Transverse colon (tissue), 4 donors: ENCODE results near the gene CNTNAP2. TPM values are rescaled to one million over a fixed set of nuclear protein-coding genes. Genes with fewer than 3 reads are reported as not detected.
"Not testable (repeated sequence)": the region's sequence is repeated elsewhere in the genome, so short reads cannot be mapped to it uniquely, and the experiment has no call there.

Experiments used
- DNase-seq: peaks from one replicate; pipeline ENCODE4 v3.0.0-alpha.2; 2019
- H3K27ac ChIP-seq, 4 donors: fragments of 200-600 bp; sonication (generic); 2 replicates each; pipeline ENCODE4 v1.5.1; 2016 to 2018; ENCODE audit warnings: inconsistent platforms in 4 of 4
- H3K27me3 ChIP-seq: fragments of 200-600 bp; sonication (generic); 2 replicates; pipeline ENCODE4 v1.5.1; 2017; ENCODE audit warnings: inconsistent platforms
- H3K36me3 ChIP-seq, 4 donors: fragments of 200-600 bp; sonication (generic); 2 replicates each; pipeline ENCODE4 v1.5.1; 2017 to 2019; ENCODE audit warnings: inconsistent platforms in 4 of 4
- H3K4me1 ChIP-seq, 4 donors: fragments of 200-600 bp; sonication (generic); 2 replicates each; pipeline ENCODE4 v1.5.1; 2017 to 2020; ENCODE audit warnings: inconsistent platforms in 4 of 4
- H3K4me3 ChIP-seq, 4 donors: fragments of 200-600 bp; sonication (generic); 1 replicate in 1 of 4; 2 replicates in 3 of 4; pipeline versions ENCODE4 v1.5.1 to v1.6.1; 2017 to 2019; ENCODE audit warnings: inconsistent platforms in 4 of 4
- H3K9me3 ChIP-seq, 2 donors: fragments of 200-600 bp; sonication (generic); 2 replicates each; pipeline ENCODE4 v1.5.1; 2017 to 2019; ENCODE audit warnings: inconsistent platforms in 2 of 2
- EP300 ChIP-seq: sonication (generic); formaldehyde crosslinking; IDR thresholded peaks from one replicate; pipeline ENCODE4 v1.6.1; 2017; ENCODE audit warnings: antibody characterized with exemption, low read depth
- POLR2A ChIP-seq: fragments of 450-650 bp; IDR thresholded peaks from one replicate; pipeline ENCODE4 v1.6.1; 2016; ENCODE audit warnings: antibody characterized with exemption, mild to moderate bottlenecking, moderate library complexity
- POLR2AphosphoS5 ChIP-seq, 3 donors: sonication (generic); formaldehyde crosslinking; IDR thresholded peaks; one replicate each; pipeline ENCODE4 v1.6.1; 2016; ENCODE audit warnings: antibody characterized with exemption in 3 of 3
- WGBS, 2 donors: methylation state at CpG; one replicate each; pipeline ENCODE4 v1.1.5; 2018; ENCODE audit warnings: low coverage in 1 of 2; 5-methylcytosine and 5-hydroxymethylcytosine counted together
- in situ Hi-C, 4 donors: fragments of 200-750 bp; cut with MboI; loops; one replicate each; pipeline versions ENCODE4 v1.15.0 to v1.15.1; 2017; ENCODE audit warnings: low sequenced_read_pairs in 3 of 4, low pct_ligation_motif_present in 1 of 4, low pct_unique_long_range_greater_than_20kb in 1 of 4
- intact Hi-C: fragments of 100-400 bp; cut with DNase I; formaldehyde crosslinking; loops from one replicate; pipeline ENCODE4 v1.15.1; 2023; ENCODE audit warnings: low total_unique reads
- total RNA-seq, 4 donors: library from RNA; depleted of rRNA; stranded (reverse); fragments of >200 nt; gene quantifications; one replicate each; pipeline ENCODE4 v1.1.0, GENCODE V29; 2016
- TF ChIP-seq, protein P1 (sequence below), 5 experiments: fragments of 200-600 bp in 3 of 5; fragments of 450-650 bp in 2 of 5; sonication (generic) in 3 of 5; IDR thresholded peaks; 1 replicate in 2 of 5; 2 replicates in 3 of 5; pipeline ENCODE4 v1.5.1; 2016 to 2017; ENCODE audit warnings: antibody characterized with exemption in 5 of 5, inconsistent platforms in 3 of 5, mild to moderate bottlenecking in 2 of 5, moderate library complexity in 1 of 5

The CNTNAP2 gene
- total RNA-seq, 4 donors from 2014 or later = 0.60 to 2.9 (median 2.4) TPM

DNA sequence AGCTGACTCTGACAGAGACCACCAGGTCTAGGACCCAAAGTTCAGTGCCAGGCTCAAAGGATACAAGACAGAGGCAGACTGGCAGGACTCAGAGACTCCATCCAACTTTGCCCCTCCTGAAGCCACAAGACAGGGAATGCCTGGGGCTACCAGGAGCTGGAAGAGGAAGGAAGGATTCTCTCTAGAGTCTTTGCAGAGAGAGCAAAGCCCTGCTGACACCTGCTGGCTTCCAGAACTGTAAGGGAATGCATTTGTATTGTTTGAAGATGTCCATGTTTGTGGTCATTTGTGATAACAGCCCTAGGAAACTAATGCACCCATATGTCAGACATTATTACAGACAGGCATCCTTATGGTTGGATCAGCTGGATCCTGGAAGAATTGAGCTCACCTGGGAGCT, 2341.7 kb downstream of the CNTNAP2 start:
- intact Hi-C loops = no loop called here
- H3K36me3 ChIP-seq = no peaks in the 10 kb centered on the region
- no peak overlapping the region for H3K27ac ChIP-seq
- in situ Hi-C loops = no loop called here
- H3K27me3 ChIP-seq = no peaks in the 10 kb centered on the region
- H3K4me1 ChIP-seq = no peaks in the 10 kb centered on the region
- TF ChIP-seq POLR2A (no peak), EP300 (no peak), POLR2AphosphoS5 (IDR thresholded peaks at IDR 0.05) (no peak)
- TF ChIP-seq, protein P1, sequence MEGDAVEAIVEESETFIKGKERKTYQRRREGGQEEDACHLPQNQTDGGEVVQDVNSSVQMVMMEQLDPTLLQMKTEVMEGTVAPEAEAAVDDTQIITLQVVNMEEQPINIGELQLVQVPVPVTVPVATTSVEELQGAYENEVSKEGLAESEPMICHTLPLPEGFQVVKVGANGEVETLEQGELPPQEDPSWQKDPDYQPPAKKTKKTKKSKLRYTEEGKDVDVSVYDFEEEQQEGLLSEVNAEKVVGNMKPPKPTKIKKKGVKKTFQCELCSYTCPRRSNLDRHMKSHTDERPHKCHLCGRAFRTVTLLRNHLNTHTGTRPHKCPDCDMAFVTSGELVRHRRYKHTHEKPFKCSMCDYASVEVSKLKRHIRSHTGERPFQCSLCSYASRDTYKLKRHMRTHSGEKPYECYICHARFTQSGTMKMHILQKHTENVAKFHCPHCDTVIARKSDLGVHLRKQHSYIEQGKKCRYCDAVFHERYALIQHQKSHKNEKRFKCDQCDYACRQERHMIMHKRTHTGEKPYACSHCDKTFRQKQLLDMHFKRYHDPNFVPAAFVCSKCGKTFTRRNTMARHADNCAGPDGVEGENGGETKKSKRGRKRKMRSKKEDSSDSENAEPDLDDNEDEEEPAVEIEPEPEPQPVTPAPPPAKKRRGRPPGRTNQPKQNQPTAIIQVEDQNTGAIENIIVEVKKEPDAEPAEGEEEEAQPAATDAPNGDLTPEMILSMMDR (IDR thresholded peaks at IDR 0.05) = no peak
- no peak for DNase-seq
- no peak overlapping the region for H3K4me3 ChIP-seq
- H3K9me3 ChIP-seq = no peaks in the 10 kb centered on the region

DNA sequence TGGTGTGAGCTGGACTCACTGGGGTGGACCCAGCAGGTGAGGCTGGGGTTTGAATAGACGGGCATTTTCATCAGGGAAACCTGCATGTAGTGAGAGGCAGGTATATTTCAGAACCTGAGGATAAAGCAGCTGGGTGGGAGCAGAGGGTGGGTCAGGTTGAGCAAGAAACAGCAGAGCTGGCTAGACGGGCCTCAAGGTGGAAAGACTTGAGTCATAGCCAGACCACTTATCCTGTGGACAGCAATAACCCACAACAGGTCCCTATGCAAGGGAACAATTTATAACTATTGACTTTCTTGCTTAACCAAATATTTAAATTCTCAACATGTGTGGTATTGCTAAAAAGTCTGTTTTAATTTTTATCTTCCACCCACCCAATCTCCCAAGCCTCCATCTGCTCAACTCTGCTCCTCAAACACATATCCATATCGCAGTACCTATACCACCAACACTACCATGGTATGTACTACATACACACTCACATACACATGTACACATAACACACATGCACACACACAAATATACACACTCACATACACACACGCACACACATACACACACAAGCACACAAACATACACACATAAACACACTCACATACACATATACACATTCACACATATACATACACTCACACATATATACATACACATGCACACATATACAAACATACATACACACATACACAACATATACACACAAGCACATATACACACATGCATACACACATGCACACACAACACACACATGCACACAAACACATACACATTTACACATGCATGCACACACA, 2345.0 kb downstream of the CNTNAP2 start:
- Histone ChIP-seq H3K27ac (no peak overlapping the region), H3K9me3 (no peaks in the 10 kb centered on the region), H3K36me3 (no peaks in the 10 kb centered on the region), H3K27me3 (no peaks in the 10 kb centered on the region), H3K4me3 (no peak overlapping the region), H3K4me1 (no peaks in the 10 kb centered on the region)
- TF ChIP-seq EP300 (no peak), POLR2A (no peak), POLR2AphosphoS5 (IDR thresholded peaks at IDR 0.05) (no peak)
- TF ChIP-seq, protein P1 (IDR thresholded peaks at IDR 0.05) = no peak
- no peak for DNase-seq
- 64 to 74% methylated on average over 3 to 4 of the region's 4 CpGs for WGBS, 2 donors
- intact Hi-C loops = no loop called here
- in situ Hi-C loops = no loop called here

DNA sequence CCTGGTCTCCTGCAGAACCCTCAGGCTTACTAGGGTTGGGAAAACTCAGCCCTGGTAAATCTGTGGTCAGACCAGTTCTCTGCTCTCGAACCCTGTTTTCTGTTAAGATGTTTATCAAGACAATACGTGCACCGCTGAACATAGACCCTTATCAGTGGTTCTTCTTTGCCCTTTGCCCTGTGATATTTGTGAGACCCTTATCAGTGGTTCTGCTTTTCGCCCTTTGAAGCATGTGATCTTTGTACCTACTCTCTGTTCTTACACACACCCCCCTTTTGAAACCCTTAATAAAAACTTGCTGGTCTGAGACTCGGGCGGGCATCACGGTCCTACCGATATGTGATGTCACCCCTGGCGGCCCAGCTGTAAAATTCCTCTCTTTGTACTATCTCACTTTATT, 2346.2 kb downstream of the CNTNAP2 start:
- in situ Hi-C loops = not testable (repeated sequence)

DNA sequence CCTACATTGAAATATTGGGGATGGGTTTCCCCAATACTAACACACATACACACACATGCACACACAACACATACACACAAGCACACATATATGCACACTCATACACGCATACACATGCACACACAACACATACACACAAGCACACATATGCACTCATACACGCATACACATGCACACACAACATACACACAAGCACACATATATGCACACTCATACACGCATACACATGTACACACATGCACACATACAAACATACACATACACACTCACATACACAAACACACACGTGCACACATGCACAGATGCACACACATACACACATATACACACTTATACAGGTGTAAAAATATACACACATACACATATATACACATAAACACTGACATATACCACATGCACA, 2346.6 kb downstream of the CNTNAP2 start:
- intact Hi-C loops (no loop called here), in situ Hi-C loops (no loop called here)
- TF ChIP-seq EP300 = no peak
- TF ChIP-seq POLR2A = no peak
- TF ChIP-seq, protein P1 (IDR thresholded peaks at IDR 0.05) = no peak
- no peak for TF ChIP-seq POLR2AphosphoS5 (IDR thresholded peaks at IDR 0.05)
- no peak for DNase-seq
- no peaks in the 10 kb centered on the region for H3K9me3 ChIP-seq
- H3K4me1 ChIP-seq = no peaks in the 10 kb centered on the region
- H3K27ac ChIP-seq = no peak overlapping the region
- H3K4me3 ChIP-seq = no peak overlapping the region
- 95 to 96% methylated on average over 4 of the region's 4 CpGs for WGBS, 2 donors
- H3K27me3 ChIP-seq = no peaks in the 10 kb centered on the region
- H3K36me3 ChIP-seq = no peaks in the 10 kb centered on the region

More for the DNA sequence above, 2346.2 kb downstream of the CNTNAP2 start:
- H3K4me1 ChIP-seq, H3K27ac ChIP-seq, DNase-seq, H3K27me3 ChIP-seq, H3K36me3 ChIP-seq, H3K9me3 ChIP-seq, intact Hi-C loops, H3K4me3 ChIP-seq: not testable (repeated sequence)
- WGBS, 2 donors = 94 to 100% methylated on average over 1 to 9 of the region's 9 CpGs

DNA sequence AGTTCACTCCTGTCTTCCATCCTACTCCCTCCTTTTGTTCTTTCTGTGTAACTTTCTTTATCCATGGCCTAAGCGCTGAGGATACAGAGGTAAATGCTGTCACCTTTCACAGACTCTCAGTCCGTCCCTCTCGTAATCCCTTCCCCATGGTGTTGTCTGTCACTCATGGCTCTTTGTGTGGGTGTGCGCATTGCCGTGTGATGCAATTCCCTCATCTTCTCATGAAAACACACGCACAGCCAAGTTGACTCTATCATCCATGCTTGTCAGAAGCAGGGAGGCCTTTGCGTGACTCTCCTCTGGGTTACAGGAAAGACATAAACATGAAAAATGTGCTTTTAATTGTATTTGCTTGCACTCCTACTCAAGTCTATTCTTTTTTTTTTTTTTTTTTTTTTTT, 2348.3 kb downstream of the CNTNAP2 start:
- no peak for DNase-seq
- intact Hi-C loops = no loop called here

DNA sequence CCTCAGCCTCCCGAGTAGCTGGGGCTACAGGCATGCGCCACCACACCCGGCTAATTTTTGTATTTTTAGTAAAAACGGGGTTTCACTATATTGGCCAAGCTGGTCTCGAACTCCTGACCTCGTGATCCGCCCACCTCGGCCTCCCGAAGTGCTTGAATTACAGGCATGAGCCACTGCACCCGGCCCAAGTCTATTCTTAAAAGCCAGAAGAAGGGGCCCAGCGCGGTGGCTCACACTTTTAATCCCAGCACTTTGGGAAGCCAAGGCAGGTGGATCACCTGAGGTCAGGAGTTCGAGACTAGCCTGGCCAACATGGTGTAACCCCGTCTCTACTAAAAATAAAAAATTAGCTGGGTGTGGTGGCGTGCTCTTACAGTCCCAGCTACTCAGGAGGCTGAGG, 2348.8 kb downstream of the CNTNAP2 start:
- WGBS, 2 donors = 85 to 95% methylated on average over 4 to 15 of the region's 15 CpGs
- H3K9me3 ChIP-seq, intact Hi-C loops, H3K27me3 ChIP-seq, in situ Hi-C loops, DNase-seq, H3K36me3 ChIP-seq, H3K4me1 ChIP-seq, H3K27ac ChIP-seq, H3K4me3 ChIP-seq: not testable (repeated sequence)

More for the DNA sequence above, 2348.3 kb downstream of the CNTNAP2 start:
- H3K4me1 ChIP-seq = no peaks in the 10 kb centered on the region
- in situ Hi-C loops = no loop called here
- H3K4me3 ChIP-seq = no peak overlapping the region
- no peaks in the 10 kb centered on the region for H3K27me3 ChIP-seq
- no peaks in the 10 kb centered on the region for H3K9me3 ChIP-seq
- no peaks in the 10 kb centered on the region for H3K36me3 ChIP-seq
- no peak overlapping the region for H3K27ac ChIP-seq
- 87 to 92% methylated on average over 7 of the region's 7 CpGs for whole genome bisulfite sequencing, 2 donors
- TF ChIP-seq EP300 = no peak
- no peak for TF ChIP-seq POLR2A
- no peak for TF ChIP-seq POLR2AphosphoS5 (IDR thresholded peaks at IDR 0.05)
- TF ChIP-seq, protein P1 (IDR thresholded peaks at IDR 0.05) = no peak
